ENCODE data around the gene TRAM1L1.

DNA sequence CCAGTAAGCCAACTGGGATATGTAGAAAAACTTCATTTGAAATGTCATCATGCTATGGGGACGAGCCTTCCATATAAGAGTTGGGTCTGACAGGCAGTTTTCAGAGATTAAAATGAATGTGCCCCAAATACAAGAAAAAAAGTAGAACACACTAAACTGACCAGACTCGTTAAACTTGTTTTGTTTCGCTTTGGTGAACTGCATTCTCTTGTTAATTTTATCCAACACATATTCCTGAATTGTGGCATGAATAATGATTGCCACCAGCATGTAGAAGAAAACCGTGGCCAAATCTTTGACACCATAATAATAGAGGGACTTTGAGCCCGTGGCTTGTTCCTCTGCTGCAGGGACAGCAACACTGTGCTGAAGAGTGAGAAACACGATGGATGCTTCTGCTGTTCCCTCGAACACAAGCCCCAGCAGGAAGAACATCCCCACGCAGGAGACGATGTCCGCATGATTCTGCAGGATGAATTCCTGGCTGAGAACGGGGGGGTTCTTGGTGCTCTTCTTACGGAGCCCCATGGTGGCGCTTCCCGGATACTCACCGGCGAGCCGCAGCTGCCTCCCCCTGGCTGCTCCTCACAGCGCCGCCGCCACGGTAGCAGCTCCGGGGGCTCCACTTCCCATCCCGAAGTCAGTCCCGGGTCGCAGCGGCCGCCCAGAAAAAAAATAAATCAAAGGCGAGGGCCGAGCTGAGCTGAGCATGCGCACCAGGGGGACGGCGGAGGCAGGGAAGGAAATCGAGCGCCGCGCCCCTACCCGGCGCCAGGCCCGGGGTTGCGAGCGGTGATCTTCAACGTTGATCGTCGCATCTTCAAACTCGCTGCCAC is at the start of gene TRAM1L1:
- TF ChIP-seq, protein P1, sequence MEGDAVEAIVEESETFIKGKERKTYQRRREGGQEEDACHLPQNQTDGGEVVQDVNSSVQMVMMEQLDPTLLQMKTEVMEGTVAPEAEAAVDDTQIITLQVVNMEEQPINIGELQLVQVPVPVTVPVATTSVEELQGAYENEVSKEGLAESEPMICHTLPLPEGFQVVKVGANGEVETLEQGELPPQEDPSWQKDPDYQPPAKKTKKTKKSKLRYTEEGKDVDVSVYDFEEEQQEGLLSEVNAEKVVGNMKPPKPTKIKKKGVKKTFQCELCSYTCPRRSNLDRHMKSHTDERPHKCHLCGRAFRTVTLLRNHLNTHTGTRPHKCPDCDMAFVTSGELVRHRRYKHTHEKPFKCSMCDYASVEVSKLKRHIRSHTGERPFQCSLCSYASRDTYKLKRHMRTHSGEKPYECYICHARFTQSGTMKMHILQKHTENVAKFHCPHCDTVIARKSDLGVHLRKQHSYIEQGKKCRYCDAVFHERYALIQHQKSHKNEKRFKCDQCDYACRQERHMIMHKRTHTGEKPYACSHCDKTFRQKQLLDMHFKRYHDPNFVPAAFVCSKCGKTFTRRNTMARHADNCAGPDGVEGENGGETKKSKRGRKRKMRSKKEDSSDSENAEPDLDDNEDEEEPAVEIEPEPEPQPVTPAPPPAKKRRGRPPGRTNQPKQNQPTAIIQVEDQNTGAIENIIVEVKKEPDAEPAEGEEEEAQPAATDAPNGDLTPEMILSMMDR (IDR thresholded peaks at IDR 0.05), result no peak
- TF ChIP-seq POLR2AphosphoS5 (IDR thresholded peaks at IDR 0.05) (no peak), EP300 (IDR thresholded peaks at IDR 0.05) (no peak)
